GM21576 (cell line): ENCODE data around the gene NCAPG2.

ENCODE experiments used
- ATAC-seq: cut with Tn5 transposase; IDR thresholded peaks from one replicate; pipeline ENCODE4 v1.9.1; 2021; ENCODE audit warnings: mild to moderate bottlenecking, moderate library complexity; ENCODE audit not compliant: unreplicated experiment

The NCAPG2 gene

DNA sequence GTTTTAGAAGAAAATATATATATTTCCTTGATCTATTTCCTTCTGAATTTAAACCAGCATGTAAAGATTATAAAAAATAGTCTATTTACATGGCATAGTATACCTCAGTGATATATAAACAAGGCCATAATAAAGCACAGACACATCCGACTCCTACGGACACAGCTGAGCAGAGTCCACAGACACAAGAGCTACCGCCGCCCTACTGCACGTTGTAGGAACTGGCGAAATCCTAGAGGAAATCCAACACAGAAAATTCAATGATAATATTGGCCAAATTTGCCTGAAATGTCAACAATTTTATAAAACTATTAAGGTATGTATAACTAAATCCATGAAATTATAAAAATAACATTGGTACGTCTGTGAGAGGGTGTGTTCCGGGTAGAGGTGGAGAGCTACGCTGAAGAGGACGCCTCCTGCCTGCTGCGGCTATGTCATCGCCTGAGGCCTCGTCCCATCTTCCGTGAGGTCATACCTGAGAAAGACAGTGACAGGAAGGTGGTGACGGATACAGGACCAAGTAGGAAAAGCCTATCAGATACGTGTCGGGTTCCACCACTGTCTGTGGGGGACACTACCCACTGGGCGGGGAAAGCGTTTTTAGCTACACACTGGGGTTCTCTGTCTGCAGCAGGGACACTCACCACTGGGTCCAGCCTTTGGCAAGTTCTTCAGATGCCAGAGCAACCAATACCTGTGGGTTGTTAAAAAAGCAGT, 29.3 kb upstream of the NCAPG2 start:
- ATAC-seq: no peak

DNA sequence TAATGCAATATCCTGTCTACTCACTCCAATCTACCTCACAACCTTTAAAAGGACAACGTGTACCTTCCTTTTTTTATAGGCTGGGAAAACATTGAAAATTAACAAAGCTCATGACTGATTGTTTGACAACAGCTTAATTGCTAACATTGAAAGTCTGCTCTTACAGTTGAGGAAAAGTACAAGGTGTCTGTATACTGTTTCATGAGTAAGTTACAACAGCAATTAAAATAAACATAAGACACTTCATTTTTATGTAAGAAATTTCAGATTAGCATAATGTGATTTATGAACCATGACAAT, 28.6 kb upstream of the NCAPG2 start:
- ATAC-seq: no peak

DNA sequence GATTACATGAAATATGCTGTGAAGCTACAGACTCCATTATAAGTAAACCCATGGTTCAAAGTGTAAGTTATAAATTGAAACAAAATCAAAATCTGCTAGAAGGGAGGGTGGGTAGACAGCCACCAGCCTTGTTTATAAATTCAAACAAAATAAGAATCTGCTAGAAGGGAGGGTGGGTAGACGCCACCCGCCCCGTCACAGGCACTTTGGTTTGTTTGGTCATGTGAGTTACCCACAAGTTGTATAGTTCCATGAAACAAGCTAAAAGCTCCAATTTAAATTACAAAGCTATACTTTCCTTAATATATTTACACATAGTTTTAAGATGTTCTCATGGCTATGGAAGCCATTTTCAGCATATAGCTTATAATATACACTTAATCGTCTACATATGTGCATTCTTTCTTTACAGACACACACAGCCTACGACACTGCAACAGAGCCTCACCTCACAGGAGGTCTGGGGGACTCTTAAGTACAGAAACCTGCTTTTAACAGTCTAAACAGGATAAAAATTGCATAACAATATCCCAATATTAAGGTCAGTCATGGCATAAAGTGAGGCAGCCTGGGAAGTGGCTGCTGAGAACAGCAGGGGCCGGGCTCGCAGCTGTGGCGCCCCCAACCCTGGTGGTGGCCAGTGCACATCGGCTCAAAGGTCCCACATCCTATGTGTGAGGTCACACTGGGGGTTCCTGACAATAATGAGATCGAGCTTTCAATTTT, 28.1 kb upstream of the NCAPG2 start:
- no peak for ATAC-seq

DNA sequence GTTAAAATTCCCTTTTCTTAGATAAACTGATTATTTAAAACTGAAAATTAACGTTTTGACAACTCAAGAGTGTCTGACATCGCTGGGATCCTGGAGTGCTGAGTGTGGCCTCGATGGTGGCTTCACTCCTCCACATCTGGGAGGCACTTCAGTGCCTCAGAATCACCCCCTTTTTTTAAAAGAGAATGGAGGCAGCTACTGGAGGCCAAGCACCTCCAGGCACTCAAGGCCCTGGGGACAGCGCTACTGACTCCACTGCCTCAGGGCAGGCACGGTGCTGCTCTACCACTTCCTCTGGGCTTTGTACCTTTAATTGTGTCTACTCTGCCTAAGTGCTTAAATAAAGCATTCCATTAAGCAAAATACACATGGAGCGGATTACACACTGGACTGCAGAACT, 27.2 kb upstream of the NCAPG2 start:
- no peak for ATAC-seq

DNA sequence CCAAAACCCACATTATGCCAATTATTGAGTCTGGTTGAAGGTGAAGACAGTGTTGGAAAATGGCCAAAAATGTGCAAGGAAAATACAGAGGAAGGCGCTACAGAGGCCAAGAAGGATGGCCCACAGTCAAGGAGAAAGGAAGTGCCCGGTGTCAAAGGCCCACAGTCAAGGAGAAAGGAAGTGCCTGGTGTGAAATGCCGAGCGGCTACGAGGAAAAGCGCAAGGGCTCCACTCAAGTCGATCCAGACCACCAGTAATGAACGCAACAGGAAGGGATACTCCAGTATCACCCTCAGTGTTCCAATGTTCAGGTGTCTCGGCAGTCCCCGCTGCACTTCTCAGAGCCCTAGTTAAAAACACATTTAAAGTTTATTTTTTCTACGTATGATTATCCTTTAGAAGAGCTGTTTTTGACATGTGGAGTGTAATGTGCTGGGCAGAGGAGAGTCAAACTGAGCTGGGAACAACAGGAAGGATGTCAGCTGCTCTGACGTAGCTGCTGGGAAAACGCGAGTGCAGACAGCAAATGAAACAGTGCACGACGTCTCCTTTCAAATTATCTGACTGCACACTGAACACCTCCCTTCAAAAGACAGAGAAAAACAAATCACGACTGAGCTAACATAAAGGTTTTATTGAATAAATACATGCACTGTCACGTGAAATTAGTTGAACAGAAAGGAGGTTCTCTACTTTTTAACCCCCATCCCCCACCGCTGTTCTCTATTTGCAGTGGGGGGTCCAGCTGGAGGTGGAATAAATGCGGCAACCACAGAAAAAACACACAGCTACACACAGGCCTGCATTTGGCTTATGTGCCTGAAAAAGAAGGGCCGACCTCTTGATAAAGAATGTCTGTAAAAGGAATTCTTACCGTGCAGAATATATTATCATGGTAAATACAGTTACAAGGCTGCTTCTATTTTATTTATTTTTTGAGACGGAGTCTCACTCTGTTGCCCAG, 26.1 kb upstream of the NCAPG2 start:
- no peak for ATAC-seq

DNA sequence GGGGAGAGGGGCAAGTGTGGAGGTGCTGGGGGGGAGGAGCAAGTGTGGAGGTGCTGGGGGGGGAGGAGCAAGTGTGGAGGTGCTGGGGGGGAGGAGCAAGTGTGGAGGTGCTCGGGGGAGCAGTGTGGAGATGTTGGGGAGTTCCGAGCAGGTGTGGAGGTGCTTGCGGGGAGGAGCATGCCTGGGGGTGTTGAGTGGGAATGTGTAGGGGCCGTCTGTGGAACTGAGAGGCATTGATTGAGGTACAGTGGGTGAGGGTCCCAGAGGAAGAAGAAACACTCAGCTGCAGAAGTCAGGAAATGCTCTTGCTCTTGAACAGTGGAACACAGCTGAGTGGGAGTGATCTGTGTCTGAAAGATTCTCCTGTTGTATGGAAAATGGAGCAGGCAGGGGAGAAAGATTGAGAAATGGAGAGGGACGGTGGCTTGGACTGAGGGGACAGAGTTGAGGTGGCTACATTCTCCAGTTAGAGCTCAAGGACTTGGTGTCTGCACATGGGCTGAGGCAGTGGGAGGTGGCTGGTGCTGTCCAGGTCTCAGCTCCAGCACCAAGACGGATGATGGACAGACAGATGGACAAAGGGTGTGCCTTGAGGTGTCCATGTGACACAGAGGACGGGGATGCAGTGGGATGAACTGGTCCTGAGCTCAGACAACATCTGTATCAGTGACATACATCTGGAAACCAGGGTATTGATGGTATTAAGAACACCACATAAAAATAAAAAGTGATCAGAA, 25.2 kb upstream of the NCAPG2 start:
- no peak for ATAC-seq

DNA sequence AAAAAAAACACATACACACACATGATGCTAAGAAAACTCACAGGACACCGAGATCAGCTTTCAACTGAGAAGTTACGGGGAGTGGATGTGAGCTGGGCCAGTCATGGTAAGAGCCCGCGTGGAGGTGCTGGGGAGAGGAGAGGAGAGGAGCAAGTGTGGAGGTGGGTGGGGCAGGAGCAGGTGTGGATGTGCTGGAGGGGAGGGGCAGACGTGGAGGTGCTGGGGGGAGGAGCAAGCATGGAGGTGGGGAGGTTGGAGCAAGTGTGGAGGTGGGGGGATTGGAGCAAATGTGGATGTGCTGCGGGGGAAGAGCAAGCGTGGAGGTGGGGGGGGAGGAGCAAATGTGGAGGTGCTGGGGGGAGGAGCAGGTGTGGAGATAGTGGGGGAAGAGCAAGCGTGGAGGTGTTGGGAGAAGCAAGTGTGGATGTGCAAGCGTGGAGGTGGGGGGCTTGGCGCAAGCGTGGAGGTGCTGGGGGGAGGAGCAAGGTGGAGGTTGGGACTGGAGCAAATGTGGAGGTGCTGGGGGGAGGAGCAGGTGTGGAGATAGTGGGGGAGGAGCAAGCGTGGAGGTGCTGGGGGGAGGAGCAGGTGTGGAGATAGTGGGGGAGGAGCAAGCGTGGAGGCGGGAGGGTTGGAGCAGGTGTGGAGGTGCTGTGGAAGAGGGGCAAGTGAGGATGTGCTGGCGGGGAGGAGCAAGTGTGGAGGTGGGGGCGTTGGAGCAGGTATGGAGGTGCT, 24.5 kb upstream of the NCAPG2 start:
- no peak for ATAC-seq

DNA sequence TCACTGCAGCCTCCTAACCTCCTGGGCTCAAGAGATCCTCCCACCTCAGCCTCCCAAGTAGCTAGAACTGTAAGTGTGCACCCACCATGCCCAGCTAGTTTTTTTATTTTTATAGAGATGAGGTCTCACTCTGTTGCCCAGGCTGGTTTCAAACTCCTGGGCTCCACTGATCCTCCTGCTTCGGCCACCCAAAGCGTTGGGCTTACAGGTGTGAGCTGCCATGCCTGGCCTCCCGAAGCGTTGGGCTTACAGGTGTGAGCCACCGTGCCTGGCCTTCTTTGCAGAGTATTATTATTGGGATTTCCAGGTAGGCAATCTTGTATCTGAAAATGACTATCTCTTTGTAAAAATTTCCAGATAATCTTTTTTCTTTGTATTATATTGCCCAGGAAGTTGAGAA, 23.1 kb upstream of the NCAPG2 start:
- ATAC-seq: no peak

DNA sequence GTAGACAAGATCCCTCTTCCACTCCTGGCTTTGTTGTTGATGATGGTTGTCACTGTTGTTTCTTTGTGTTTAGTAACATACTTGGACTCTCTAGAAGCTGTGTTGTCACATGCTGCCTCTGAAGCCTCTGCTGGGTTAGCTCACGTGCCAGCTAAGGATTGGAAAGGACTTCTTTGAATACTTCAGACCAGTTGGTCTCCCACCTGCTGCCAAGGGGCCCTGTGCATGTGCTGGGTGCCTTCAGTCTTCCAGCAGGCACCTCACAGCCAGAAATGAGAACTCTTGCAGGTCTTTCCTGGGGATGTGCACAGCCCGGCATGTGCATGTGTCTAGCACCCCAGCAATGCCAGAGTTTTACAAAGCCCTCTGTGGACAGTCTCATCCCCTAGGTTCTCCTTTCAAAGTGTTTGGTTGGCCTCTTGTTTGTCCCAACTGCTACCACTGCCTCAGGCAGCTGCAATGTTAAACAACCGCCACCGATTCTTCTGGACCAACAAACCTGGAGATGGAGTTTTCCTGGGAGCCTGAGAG, 21.7 kb upstream of the NCAPG2 start:
- no peak for ATAC-seq

DNA sequence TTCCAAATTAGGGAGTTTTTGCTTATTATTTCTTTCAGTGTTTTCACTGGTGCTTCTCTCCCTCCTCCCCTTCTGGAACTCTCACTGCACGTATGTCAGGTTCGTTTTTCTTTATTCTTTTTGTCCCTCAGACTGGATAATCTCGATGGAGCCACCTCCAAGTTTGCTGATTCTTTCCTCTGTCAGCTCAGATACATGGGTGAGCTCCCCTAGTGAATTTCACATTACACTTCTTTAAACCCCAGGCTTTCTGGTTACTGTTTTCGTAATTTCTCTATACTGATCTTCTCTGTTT, 20.8 kb upstream of the NCAPG2 start:
- ATAC-seq: no peak

DNA sequence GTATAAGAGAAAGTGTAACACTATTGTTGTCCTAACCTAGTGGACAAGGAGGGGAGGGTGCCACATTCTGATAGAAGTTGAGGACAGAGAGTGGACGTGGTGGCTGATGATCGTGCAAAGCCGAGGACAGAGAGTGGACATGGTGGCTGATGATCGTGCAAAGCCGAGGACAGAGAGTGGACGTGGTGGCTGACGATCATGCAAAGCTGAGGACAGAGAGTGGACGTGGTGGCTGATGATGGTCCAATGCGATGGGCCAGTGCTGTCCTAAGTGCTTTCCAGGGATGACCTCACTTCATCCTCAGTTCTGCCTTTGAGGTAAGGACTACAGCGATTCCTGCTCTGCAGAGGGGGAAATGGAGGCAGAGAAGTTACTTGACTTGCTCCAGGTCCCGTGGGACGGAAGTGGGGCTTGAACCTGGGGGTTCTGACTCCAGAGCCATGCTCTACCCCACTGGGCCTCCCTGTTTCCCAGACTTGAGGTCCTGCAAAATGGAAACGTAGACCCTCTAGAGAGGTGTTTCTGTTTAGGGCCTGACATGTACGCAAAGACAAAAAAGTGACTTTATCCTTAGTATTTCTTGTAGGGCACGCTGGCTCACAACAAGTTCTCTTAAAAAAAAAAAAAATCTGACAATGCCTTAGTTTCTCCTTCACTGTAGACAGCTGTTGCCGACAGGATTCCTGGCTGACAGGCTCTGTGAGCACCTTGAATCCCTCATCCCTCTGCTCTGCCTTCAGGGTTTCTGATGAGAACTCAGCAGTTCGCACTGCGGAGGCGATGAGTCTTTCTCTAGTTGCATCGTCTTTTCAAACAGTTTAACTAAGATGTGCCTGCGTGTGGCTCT, 20.3 kb upstream of the NCAPG2 start:
- no peak for ATAC-seq

DNA sequence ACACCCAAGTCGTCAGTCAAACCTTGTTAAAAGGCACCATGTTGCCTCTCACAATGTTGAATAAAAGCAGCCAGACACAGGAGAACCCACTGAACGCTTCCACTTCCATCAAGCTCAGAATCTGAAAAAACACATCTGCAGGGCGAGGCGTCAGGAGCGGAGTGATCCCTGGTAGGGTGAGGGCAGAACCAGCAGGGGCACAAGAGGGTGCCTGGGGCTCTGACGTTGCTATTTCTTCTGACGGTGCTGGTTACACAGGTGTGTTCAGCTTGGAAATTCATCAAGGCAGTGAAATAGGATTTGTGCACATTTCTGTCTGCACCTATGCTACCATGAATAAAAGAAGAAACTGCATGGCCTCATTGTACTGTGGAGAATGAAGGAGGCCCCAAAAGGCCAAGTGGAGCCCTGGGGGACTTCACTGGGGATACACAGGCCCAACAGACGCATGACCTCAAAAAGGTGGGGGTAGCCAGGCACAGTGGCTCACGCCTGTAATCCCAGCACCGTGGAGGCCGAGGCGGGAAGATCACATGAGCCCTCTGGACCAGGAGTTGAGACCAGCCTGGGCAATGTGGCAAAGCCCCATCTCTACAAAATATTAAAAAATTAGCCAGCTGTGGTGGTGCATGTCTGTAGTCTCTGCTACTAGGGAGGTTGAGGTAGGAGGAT, 19.2 kb upstream of the NCAPG2 start:
- ATAC-seq: no peak

DNA sequence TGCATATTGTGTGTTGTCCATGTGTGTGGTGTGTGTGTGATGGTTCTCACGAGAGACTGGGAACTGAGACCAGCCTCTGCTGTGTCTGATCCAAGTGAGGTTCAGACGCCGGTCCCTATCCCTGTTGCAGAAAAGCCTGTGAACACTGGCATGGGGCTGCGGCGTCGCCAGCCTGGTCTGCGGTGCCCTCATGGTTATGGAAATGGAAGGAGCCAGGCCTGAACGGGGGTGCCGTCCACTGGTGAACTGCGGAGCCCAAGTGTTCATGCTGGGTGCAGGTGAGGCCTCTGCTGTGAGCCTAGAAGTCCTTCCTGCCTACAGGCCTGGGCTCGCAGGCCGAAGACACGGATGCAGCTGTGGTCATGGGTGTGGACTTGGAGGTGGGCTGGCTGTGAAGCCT, 18.7 kb upstream of the NCAPG2 start:
- ATAC-seq: no peak

DNA sequence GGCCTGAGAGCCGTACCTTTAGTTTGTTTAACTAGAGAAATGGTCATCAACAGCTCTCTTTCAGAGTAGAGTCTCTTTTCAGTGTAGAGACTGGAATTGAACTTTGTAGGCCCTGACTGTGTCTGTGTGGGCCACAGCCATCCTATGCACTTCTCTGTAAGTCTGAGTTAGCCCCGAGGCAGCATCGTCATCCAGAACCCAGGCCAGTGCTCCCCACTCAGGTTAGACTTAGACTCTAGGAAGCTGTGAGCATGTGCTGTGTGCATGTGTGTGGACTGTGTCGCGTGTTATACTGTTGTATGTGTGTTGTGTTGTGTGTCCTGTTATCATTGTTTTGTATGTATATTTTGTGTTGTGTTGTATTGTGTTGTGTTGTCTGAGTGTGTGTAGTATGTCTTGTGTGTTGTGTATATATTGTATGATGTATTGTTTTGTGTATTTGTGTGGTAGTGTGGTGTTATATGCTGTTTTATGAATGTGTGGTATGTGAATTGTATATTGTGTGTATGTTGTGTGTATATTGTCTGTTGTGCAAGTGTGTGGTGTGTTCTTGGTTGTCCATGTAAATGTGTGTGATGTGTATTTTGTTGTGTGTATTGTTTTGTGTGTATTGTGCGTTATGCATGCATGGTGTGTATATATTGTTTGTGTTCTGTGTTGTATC, 18.1 kb upstream of the NCAPG2 start:
- no peak for ATAC-seq

DNA sequence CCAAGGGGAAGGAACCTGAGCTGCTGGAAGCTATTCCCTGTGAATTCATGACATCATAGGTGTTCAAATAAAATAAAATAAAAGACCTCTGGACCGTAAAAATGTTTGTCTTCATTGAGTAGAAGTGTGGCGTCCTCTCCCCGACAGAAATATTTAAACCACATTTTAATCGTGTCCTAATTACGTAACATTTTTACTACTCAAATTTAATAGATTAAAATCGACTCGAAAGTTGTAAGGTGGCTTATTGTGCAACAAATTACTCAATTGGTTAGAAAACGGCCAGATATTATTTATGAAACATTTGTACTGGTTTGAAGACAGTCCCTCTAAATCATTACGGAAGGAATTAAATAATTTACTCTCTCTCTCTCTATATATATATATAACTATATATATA, 15.5 kb upstream of the NCAPG2 start:
- no peak for ATAC-seq

DNA sequence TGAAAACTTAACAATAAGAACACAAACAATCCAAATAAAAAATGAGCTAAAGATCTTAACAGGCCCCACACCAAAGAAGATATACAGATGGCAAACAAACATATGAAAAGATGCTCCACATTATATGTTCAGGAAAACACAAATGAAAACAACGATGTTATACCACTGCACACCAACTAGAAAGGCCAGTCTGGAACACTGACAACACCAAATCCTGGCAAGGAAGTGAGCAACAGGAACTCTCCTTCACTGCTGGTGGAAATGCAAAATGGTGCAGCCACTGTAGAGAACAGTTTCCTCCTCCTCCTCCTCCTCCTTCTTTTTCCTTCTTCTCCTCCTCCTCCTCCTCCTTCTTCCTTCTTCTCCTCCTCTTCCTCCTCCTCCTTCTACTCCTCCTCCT, 12.2 kb upstream of the NCAPG2 start:
- ATAC-seq: no peak

DNA sequence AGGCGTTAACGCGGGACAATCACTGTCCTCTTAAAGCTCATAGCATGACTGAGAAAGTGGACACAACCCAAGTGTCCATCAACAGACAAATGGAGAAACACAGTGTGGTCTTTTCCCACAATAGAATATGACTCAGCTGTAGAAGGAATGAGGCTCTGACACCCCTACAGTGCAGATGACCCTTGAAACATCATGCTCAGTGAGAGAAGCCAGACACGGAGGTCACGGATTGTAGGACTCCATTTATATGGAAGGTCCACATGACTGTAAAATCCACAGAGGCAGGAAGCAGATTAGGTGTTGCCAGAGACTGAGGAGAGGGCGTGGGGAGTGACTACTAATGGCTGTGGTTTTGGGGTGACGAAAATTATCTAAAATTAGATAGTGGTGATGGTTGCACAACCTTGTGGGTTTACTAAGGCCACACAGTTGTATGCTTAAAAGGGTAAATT, 6.1 kb upstream of the NCAPG2 start:
- ATAC-seq: no peak

DNA sequence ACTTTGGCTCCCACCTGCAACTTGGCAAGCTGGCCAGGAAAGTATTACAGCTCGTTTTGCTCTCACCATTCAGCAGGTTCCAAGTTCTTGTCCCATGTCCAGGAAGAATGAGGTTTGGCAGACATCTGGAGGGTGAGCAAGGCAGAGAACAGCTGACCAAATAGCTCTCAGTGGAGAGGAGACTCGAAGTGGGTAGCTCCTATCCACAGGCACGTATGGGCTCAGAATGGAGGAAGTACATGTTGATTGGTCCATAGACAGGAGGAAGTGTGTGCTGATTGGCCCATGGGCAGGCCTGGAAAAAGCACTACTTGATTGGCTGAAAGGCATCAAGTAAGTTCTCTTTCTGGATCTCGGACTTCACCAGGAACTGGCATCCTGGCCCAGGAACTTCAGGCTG, 3.0 kb upstream of the NCAPG2 start:
- ATAC-seq: no peak
